HEK293 (cell line): ENCODE data around the gene GSK3B.

ENCODE experiments used
- AEBP2 ChIP-seq: fragments of 450-650 bp; formaldehyde crosslinking; IDR thresholded peaks from 2 replicates; pipeline ENCODE4 v1.5.1; 2016; ENCODE audit warnings: missing biosample characterization, missing genetic modification characterization, borderline replicate concordance
- BCL11A ChIP-seq: fragments of 450-650 bp; formaldehyde crosslinking; IDR thresholded peaks from 2 replicates; pipeline ENCODE4 v1.5.1; 2016; ENCODE audit warnings: low read depth, missing biosample characterization, missing genetic modification characterization
- ELK4 ChIP-seq: IDR thresholded peaks from 2 replicates; pipeline ENCODE4 v1.6.1; 2011; ENCODE audit warnings: mild to moderate bottlenecking, low read depth, low read length, borderline replicate concordance
- GLI4 ChIP-seq: fragments of 450-650 bp; formaldehyde crosslinking; IDR thresholded peaks from 2 replicates; pipeline ENCODE4 v1.5.1; 2016; ENCODE audit warnings: missing biosample characterization, missing genetic modification characterization
- GLIS2 ChIP-seq: fragments of 450-650 bp; formaldehyde crosslinking; IDR thresholded peaks from 2 replicates; pipeline ENCODE4 v1.5.1; 2016; ENCODE audit warnings: missing biosample characterization, missing genetic modification characterization
- KLF7 ChIP-seq: fragments of 450-650 bp; formaldehyde crosslinking; IDR thresholded peaks from 2 replicates; pipeline ENCODE4 v1.5.1; 2016; ENCODE audit warnings: missing biosample characterization, missing genetic modification characterization, borderline replicate concordance
- MYNN ChIP-seq: fragments of 450-650 bp; formaldehyde crosslinking; IDR thresholded peaks from 2 replicates; pipeline ENCODE4 v1.5.1; 2016; ENCODE audit warnings: missing biosample characterization, missing genetic modification characterization, borderline replicate concordance
- MZF1 ChIP-seq: fragments of 450-650 bp; formaldehyde crosslinking; IDR thresholded peaks from 2 replicates; pipeline ENCODE4 v1.5.1; 2017; ENCODE audit warnings: missing biosample characterization, missing genetic modification characterization, borderline replicate concordance
- YY2 ChIP-seq: fragments of 450-650 bp; formaldehyde crosslinking; IDR thresholded peaks from 2 replicates; pipeline ENCODE4 v1.5.1; 2016; ENCODE audit warnings: missing biosample characterization, missing genetic modification characterization
- ZNF112 ChIP-seq: fragments of 450-650 bp; formaldehyde crosslinking; IDR thresholded peaks from 2 replicates; pipeline ENCODE4 v1.5.0; 2017; ENCODE audit warnings: missing biosample characterization, missing genetic modification characterization
- ZNF121 ChIP-seq: fragments of 450-650 bp; formaldehyde crosslinking; IDR thresholded peaks from 2 replicates; pipeline ENCODE4 v1.5.1; 2016; ENCODE audit warnings: missing biosample characterization, missing genetic modification characterization
- ZNF132 ChIP-seq: fragments of 450-650 bp; formaldehyde crosslinking; IDR thresholded peaks from 2 replicates; pipeline ENCODE4 v1.5.1; 2017; ENCODE audit warnings: missing biosample characterization, missing genetic modification characterization, borderline replicate concordance
- ZNF157 ChIP-seq: fragments of 450-650 bp; formaldehyde crosslinking; IDR thresholded peaks from 2 replicates; pipeline ENCODE4 v1.5.1; 2016; ENCODE audit warnings: missing biosample characterization, missing genetic modification characterization
- ZNF184 ChIP-seq: fragments of 450-650 bp; IDR thresholded peaks from 2 replicates; pipeline ENCODE4 v1.5.1; 2018; ENCODE audit warnings: missing biosample characterization, mild to moderate bottlenecking, missing genetic modification characterization
- ZNF202 ChIP-seq: fragments of 450-650 bp; formaldehyde crosslinking; IDR thresholded peaks from 2 replicates; pipeline ENCODE4 v1.5.1; 2016; ENCODE audit warnings: missing biosample characterization, missing genetic modification characterization, borderline replicate concordance
- ZNF211 ChIP-seq: fragments of 450-650 bp; formaldehyde crosslinking; IDR thresholded peaks from 2 replicates; pipeline ENCODE4 v1.5.1; 2016; ENCODE audit warnings: low read depth, missing biosample characterization, missing genetic modification characterization
- ZNF24 ChIP-seq: fragments of 450-650 bp; formaldehyde crosslinking; IDR thresholded peaks from 2 replicates; pipeline ENCODE4 v1.5.1; 2016; ENCODE audit warnings: missing biosample characterization, missing genetic modification characterization
- ZNF266 ChIP-seq: fragments of 450-650 bp; formaldehyde crosslinking; IDR thresholded peaks from 2 replicates; pipeline ENCODE4 v1.5.1; 2016; ENCODE audit warnings: missing biosample characterization, missing genetic modification characterization, low read depth
- ZNF335 ChIP-seq: fragments of 450-650 bp; formaldehyde crosslinking; conservative IDR thresholded peaks from 2 replicates; pipeline ENCODE4 v1.5.1; 2016; ENCODE audit warnings: missing biosample characterization, missing genetic modification characterization
- ZNF394 ChIP-seq: fragments of 450-650 bp; formaldehyde crosslinking; IDR thresholded peaks from 2 replicates; pipeline ENCODE4 v1.5.1; 2016; ENCODE audit warnings: missing biosample characterization, missing genetic modification characterization, mild to moderate bottlenecking, moderate library complexity, borderline replicate concordance
- ZNF521 ChIP-seq: fragments of 450-650 bp; formaldehyde crosslinking; IDR thresholded peaks from 2 replicates; pipeline ENCODE4 v1.5.1; 2017; ENCODE audit warnings: missing biosample characterization, mild to moderate bottlenecking, missing genetic modification characterization
- ZNF548 ChIP-seq: fragments of 450-650 bp; formaldehyde crosslinking; IDR thresholded peaks from 2 replicates; pipeline ENCODE4 v1.5.1; 2016; ENCODE audit warnings: missing biosample characterization, missing genetic modification characterization
- ZNF549 ChIP-seq: fragments of 450-650 bp; IDR thresholded peaks from 2 replicates; pipeline ENCODE4 v1.5.1; 2018; ENCODE audit warnings: missing biosample characterization, missing genetic modification characterization, mild to moderate bottlenecking, inconsistent platforms, moderate library complexity
- ZNF558 ChIP-seq: fragments of 450-650 bp; formaldehyde crosslinking; IDR thresholded peaks from 2 replicates; pipeline ENCODE4 v1.5.1; 2016; ENCODE audit warnings: missing biosample characterization, missing genetic modification characterization
- ZNF560 ChIP-seq: fragments of 450-650 bp; formaldehyde crosslinking; IDR thresholded peaks from 2 replicates; pipeline ENCODE4 v1.5.1; 2017; ENCODE audit warnings: missing biosample characterization, missing genetic modification characterization, borderline replicate concordance
- ZNF626 ChIP-seq: fragments of 450-650 bp; sonication (Bioruptor Pico); formaldehyde crosslinking; IDR thresholded peaks from 2 replicates; pipeline ENCODE4 v1.5.1; 2018; ENCODE audit warnings: missing biosample characterization, missing genetic modification characterization, inconsistent platforms
- ZNF660 ChIP-seq: fragments of 450-650 bp; IDR thresholded peaks from 2 replicates; pipeline ENCODE4 v1.5.1; 2018; ENCODE audit warnings: missing biosample characterization, mild to moderate bottlenecking, missing genetic modification characterization
- ZNF701 ChIP-seq: fragments of 450-650 bp; formaldehyde crosslinking; IDR thresholded peaks from 2 replicates; pipeline ENCODE4 v1.5.1; 2016; ENCODE audit warnings: missing biosample characterization, missing genetic modification characterization
- ZNF76 ChIP-seq: fragments of 450-650 bp; formaldehyde crosslinking; IDR thresholded peaks from 2 replicates; pipeline ENCODE4; 2016; ENCODE audit warnings: low read depth, missing biosample characterization, missing genetic modification characterization, borderline replicate concordance
- ZNF830 ChIP-seq: fragments of 450-650 bp; IDR thresholded peaks from 2 replicates; pipeline ENCODE4 v1.5.0; 2018; ENCODE audit warnings: missing biosample characterization, missing genetic modification characterization, low read depth, mild to moderate bottlenecking, moderate library complexity
- ZNF837 ChIP-seq: fragments of 450-650 bp; formaldehyde crosslinking; IDR thresholded peaks from 2 replicates; pipeline ENCODE4 v1.5.1; 2016; ENCODE audit warnings: missing biosample characterization, missing genetic modification characterization
- ZSCAN30 ChIP-seq: fragments of 450-650 bp; IDR thresholded peaks from 2 replicates; pipeline ENCODE4 v1.5.1; 2018; ENCODE audit warnings: missing biosample characterization, mild to moderate bottlenecking, missing genetic modification characterization, moderate library complexity
- ZXDB ChIP-seq: fragments of 450-650 bp; formaldehyde crosslinking; IDR thresholded peaks from 2 replicates; pipeline ENCODE4 v1.5.1; 2016; ENCODE audit warnings: missing biosample characterization, missing genetic modification characterization
- TF ChIP-seq, protein P1 (sequence below): fragments of 450-650 bp; IDR thresholded peaks from 2 replicates; pipeline ENCODE4 v1.5.1; 2018; ENCODE audit warnings: missing biosample characterization, mild to moderate bottlenecking, missing genetic modification characterization
- TF ChIP-seq, protein P2 (sequence below): fragments of 450-650 bp; formaldehyde crosslinking; IDR thresholded peaks from 2 replicates; pipeline ENCODE4 v1.5.1; 2016; ENCODE audit warnings: missing biosample characterization, missing genetic modification characterization

Gene GSK3B

GRCh38 chr3:120093911-120094775 is at the start of gene GSK3B (continued):
- TF ChIP-seq ZNF626, result no peak
- no peak for TF ChIP-seq AEBP2 (tag by site-specific recombination)
- TF ChIP-seq ZXDB, result peak; percentile 82
- no peak for TF ChIP-seq ZNF521
- no peak for TF ChIP-seq ZNF701 (tag by site-specific recombination)
- TF ChIP-seq MYNN (tag by site-specific recombination), result no peak
- TF ChIP-seq, protein P1, sequence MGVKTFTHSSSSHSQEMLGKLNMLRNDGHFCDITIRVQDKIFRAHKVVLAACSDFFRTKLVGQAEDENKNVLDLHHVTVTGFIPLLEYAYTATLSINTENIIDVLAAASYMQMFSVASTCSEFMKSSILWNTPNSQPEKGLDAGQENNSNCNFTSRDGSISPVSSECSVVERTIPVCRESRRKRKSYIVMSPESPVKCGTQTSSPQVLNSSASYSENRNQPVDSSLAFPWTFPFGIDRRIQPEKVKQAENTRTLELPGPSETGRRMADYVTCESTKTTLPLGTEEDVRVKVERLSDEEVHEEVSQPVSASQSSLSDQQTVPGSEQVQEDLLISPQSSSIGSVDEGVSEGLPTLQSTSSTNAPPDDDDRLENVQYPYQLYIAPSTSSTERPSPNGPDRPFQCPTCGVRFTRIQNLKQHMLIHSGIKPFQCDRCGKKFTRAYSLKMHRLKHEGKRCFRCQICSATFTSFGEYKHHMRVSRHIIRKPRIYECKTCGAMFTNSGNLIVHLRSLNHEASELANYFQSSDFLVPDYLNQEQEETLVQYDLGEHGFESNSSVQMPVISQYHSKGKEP (tag by site-specific recombination), result no peak
- TF ChIP-seq ZNF830 (tag by site-specific recombination), result no peak
- no peak for TF ChIP-seq BCL11A (tag by site-specific recombination)
- 0 out of 2 replicates have a peak, but pooled peaks have one; percentile 39 for TF ChIP-seq ZNF837 (tag by site-specific recombination)
- TF ChIP-seq ELK4, result no peak
- TF ChIP-seq ZNF184 (tag by site-specific recombination), result no peak
- no peak for TF ChIP-seq ZNF211
- peak; percentile 89; the same call in 1 of the 2 replicates for TF ChIP-seq MZF1 (tag by site-specific recombination)
- peak; percentile 71; the same call in 1 of the 2 replicates for TF ChIP-seq ZNF394
- peak; percentile 50; the same call in 1 of the 2 replicates for TF ChIP-seq GLIS2 (tag by site-specific recombination)
- TF ChIP-seq ZNF558 (tag by site-specific recombination), result no peak
- TF ChIP-seq ZNF132 (tag by site-specific recombination), result no peak
- peak; percentile 73; the same call in 1 of the 2 replicates for TF ChIP-seq ZSCAN30 (tag by site-specific recombination)
- no peak for TF ChIP-seq ZNF548 (tag by site-specific recombination)
- TF ChIP-seq ZNF202, result no peak
- TF ChIP-seq ZNF121 (tag by site-specific recombination), result peak; percentile 40; the same call in 1 of the 2 replicates
- peak; percentile 75; the same call in 1 of the 2 replicates for TF ChIP-seq ZNF76 (tag by site-specific recombination)
- TF ChIP-seq, protein P2, sequence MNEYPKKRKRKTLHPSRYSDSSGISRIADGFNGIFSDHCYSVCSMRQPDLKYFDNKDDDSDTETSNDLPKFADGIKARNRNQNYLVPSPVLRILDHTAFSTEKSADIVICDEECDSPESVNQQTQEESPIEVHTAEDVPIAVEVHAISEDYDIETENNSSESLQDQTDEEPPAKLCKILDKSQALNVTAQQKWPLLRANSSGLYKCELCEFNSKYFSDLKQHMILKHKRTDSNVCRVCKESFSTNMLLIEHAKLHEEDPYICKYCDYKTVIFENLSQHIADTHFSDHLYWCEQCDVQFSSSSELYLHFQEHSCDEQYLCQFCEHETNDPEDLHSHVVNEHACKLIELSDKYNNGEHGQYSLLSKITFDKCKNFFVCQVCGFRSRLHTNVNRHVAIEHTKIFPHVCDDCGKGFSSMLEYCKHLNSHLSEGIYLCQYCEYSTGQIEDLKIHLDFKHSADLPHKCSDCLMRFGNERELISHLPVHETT (tag by site-specific recombination), result no peak
- no peak for TF ChIP-seq ZNF549 (tag by site-specific recombination)
- no peak for TF ChIP-seq ZNF266 (tag by site-specific recombination)
- TF ChIP-seq ZNF112 (tag by site-specific recombination), result no peak
- no peak for TF ChIP-seq ZNF660 (tag by site-specific recombination)
- TF ChIP-seq ZNF157 (tag by site-specific recombination), result 0 out of 2 replicates have a peak, but pooled peaks have one; percentile 18
- TF ChIP-seq ZNF560 (tag by site-specific recombination), result no peak
- 0 out of 2 replicates have a peak, but pooled peaks have one; percentile 57 for TF ChIP-seq GLI4 (tag by site-specific recombination)
- no peak for TF ChIP-seq KLF7
- peak; percentile 19; the same call in 1 of the 2 replicates for TF ChIP-seq ZNF335 (tag by site-specific recombination)
- TF ChIP-seq YY2, result peak; percentile 78
- TF ChIP-seq ZNF24 (tag by site-specific recombination), result 0 out of 2 replicates have a peak, but pooled peaks have one; percentile 52
